KMS-11 (cell line): ENCODE results near the gene CTBP2.

Experiments used
- H2AFZ ChIP-seq: fragments of 200-600 bp; sonication (generic); 2 replicates; pipeline ENCODE4 v1.6.1; 2016; ENCODE audit warnings: antibody characterized with exemption, mixed run types, low read depth
- H3K27ac ChIP-seq: fragments of 200-600 bp; sonication (generic); 2 replicates; pipeline ENCODE4 v1.6.1; 2016; ENCODE audit warnings: mild to moderate bottlenecking, mixed run types
- H3K27me3 ChIP-seq: fragments of 200-600 bp; sonication (generic); 2 replicates; pipeline ENCODE4 v1.6.1; 2017; ENCODE audit warnings: mild to moderate bottlenecking, low read depth, mixed run types, moderate library complexity; ENCODE audit not compliant: insufficient read depth
- H3K36me3 ChIP-seq: fragments of 200-600 bp; sonication (generic); 2 replicates; pipeline ENCODE4 v1.6.1; 2017; ENCODE audit warnings: mild to moderate bottlenecking, mixed run types; ENCODE audit not compliant: insufficient read depth
- H3K4me1 ChIP-seq: fragments of 200-600 bp; sonication (generic); 2 replicates; pipeline ENCODE4 v1.6.1; 2016; ENCODE audit warnings: mild to moderate bottlenecking, low read depth, mixed run types; ENCODE audit not compliant: poor library complexity, severe bottlenecking
- H3K4me2 ChIP-seq: fragments of 200-600 bp; sonication (generic); 2 replicates; pipeline ENCODE4 v1.7.0; 2016; ENCODE audit warnings: mild to moderate bottlenecking, mixed run types
- H3K4me3 ChIP-seq: fragments of 200-600 bp; sonication (generic); IDR thresholded peaks from 2 replicates; pipeline ENCODE4 v1.6.1; 2017; ENCODE audit warnings: low read depth, low read length, mixed read lengths; ENCODE audit not compliant: insufficient read depth
- H3K79me2 ChIP-seq: fragments of 200-600 bp; sonication (generic); 2 replicates; pipeline ENCODE4 v1.6.1; 2016; ENCODE audit warnings: low read depth, mixed run types; ENCODE audit not compliant: insufficient read depth
- H3K9ac ChIP-seq: fragments of 200-600 bp; sonication (generic); 2 replicates; pipeline ENCODE4 v1.6.1; 2016; ENCODE audit warnings: mild to moderate bottlenecking, mixed run types
- H4K20me1 ChIP-seq: fragments of 200-600 bp; sonication (generic); 2 replicates; pipeline ENCODE4 v1.6.1; 2016; ENCODE audit warnings: mild to moderate bottlenecking, mixed run types; ENCODE audit not compliant: insufficient read depth
- CTCF ChIP-seq: fragments of 200-600 bp; sonication (generic); conservative IDR thresholded peaks from 2 replicates; pipeline ENCODE4 v1.6.1; 2017; ENCODE audit warnings: low read depth, mild to moderate bottlenecking, antibody characterized with exemption, low read length, moderate library complexity, mixed read lengths

Gene CTBP2

GRCh38 chr10:125095776-125096175, 64.6 kb downstream of the CTBP2 start:
- Histone ChIP-seq H4K20me1 (no peaks in the 10 kb centered on the region), H3K4me3 (no peak overlapping the region), H3K79me2 (no peaks in the 10 kb centered on the region), H3K27ac (no peak overlapping the region), H3K36me3 (no peaks in the 10 kb centered on the region), H3K27me3 (no peaks in the 10 kb centered on the region), H2AFZ (no peak overlapping the region), H3K4me2 (peak overlapping the region; percentile 17; the same call in 1 of the 2 replicates), H3K4me1 (peaks cover 18% of the 10 kb centered on the region), H3K9ac (no peak overlapping the region)
- no peak for TF ChIP-seq CTCF

GRCh38 chr10:125095228-125095627, 65.1 kb downstream of the CTBP2 start:
- no peaks in the 10 kb centered on the region for H3K36me3 ChIP-seq
- H3K4me2 ChIP-seq: no peak overlapping the region
- no peaks in the 10 kb centered on the region for H4K20me1 ChIP-seq
- no peak overlapping the region for H3K9ac ChIP-seq
- H3K27ac ChIP-seq: no peak overlapping the region
- no peak for TF ChIP-seq CTCF
- H2AFZ ChIP-seq: no peak overlapping the region
- H3K4me1 ChIP-seq: peaks cover 18% of the 10 kb centered on the region
- H3K27me3 ChIP-seq: no peaks in the 10 kb centered on the region
- H3K4me3 ChIP-seq: no peak overlapping the region
- H3K79me2 ChIP-seq: no peaks in the 10 kb centered on the region

GRCh38 chr10:125094806-125095205, 65.6 kb downstream of the CTBP2 start:
- peaks cover 18% of the 10 kb centered on the region for H3K4me1 ChIP-seq
- no peaks in the 10 kb centered on the region for H3K36me3 ChIP-seq
- no peak overlapping the region for H3K4me2 ChIP-seq
- no peak overlapping the region for H3K9ac ChIP-seq
- H3K27ac ChIP-seq: no peak overlapping the region
- no peak overlapping the region for H2AFZ ChIP-seq
- TF ChIP-seq CTCF: no peak
- H3K27me3 ChIP-seq: no peaks in the 10 kb centered on the region
- H3K4me3 ChIP-seq: no peak overlapping the region
- no peaks in the 10 kb centered on the region for H3K79me2 ChIP-seq
- H4K20me1 ChIP-seq: no peaks in the 10 kb centered on the region

- no peak for TF ChIP-seq CTCF
- peaks cover 18% of the 10 kb centered on the region for H3K4me1 ChIP-seq
- H4K20me1 ChIP-seq: no peaks in the 10 kb centered on the region
- H3K36me3 ChIP-seq: no peaks in the 10 kb centered on the region
- no peak overlapping the region for H3K27ac ChIP-seq
- no peak overlapping the region for H3K9ac ChIP-seq
- no peak overlapping the region for H2AFZ ChIP-seq
- H3K4me2 ChIP-seq: no peak overlapping the region
- no peaks in the 10 kb centered on the region for H3K27me3 ChIP-seq
- H3K4me3 ChIP-seq: no peak overlapping the region
- no peaks in the 10 kb centered on the region for H3K79me2 ChIP-seq
Observed at GRCh38 chr10:125093974-125094705, 66.2 kb downstream of the CTBP2 start.
